ENCODE data around the gene CAPN10. TPM values are rescaled to one million over a fixed set of nuclear protein-coding genes. Genes with fewer than 3 reads are reported as not detected.

CAPN10 gene
- total RNA-seq, 1 experiment from 2014 or later: 47.4 TPM

- no peaks in the 10 kb centered on the region for H3K27me3 ChIP-seq (ENCODE audit: insufficient read depth, low read length)
- DNase-seq: no peak
- H3K4me2 ChIP-seq (ENCODE audit: insufficient read depth, insufficient read length, low read length): no peak overlapping the region
- Mint-ChIP-seq H3K27me3 (ENCODE audit: low read depth) (no peaks in the 10 kb centered on the region), H3K36me3 (ENCODE audit: insufficient read depth in 1 of 3, low read depth in 3 of 3) (no peaks in the 10 kb centered on the region), H3K4me1 (peaks cover 7 to 8% of the 10 kb centered on the region in 2 experiments), H3K4me3 (no peak overlapping the region), H3K9me3 (no peaks in the 10 kb centered on the region), H3K27ac (no peak overlapping the region)
- no peak overlapping the region for H3T11ph ChIP-seq (ENCODE audit: low read length)
- no peak for TF ChIP-seq CTCF (conservative IDR thresholded peaks at IDR 0.05)
- H2BK120ac ChIP-seq (ENCODE audit: low read depth, low read length, poor library complexity, severe bottlenecking): no peak overlapping the region
- WGBS (ENCODE audit: extremely low coverage, insufficient read length, low lambda C conversion rate): no CpG with 5 or more reads among the region's 23 CpGs
- no peak overlapping the region for H2BK5ac ChIP-seq (ENCODE audit: insufficient read length, low read length)
- H2BK20ac ChIP-seq (ENCODE audit: low read depth, low read length, poor library complexity, severe bottlenecking): no peak overlapping the region
- H3K27ac ChIP-seq (ENCODE audit: insufficient read length, low read depth, low read length): no peak overlapping the region
- no peak overlapping the region for H4K8ac ChIP-seq (replicated peaks; ENCODE audit: insufficient read length, low read depth, low read length)
- no peak overlapping the region for H3K23ac ChIP-seq (ENCODE audit: insufficient read length, low read depth, low read length)
- H4K20me1 ChIP-seq (ENCODE audit: control insufficient read depth, insufficient read depth, insufficient read length): no peaks in the 10 kb centered on the region
- H3K18ac ChIP-seq (ENCODE audit: insufficient read length, low read depth, low read length): no peak overlapping the region
- no peak overlapping the region for H2AFZ ChIP-seq (ENCODE audit: low read length)
- no peak overlapping the region for H3K9ac ChIP-seq (ENCODE audit: extremely low read depth, insufficient read length, low read length)
- H3K4ac ChIP-seq (ENCODE audit: low read depth, low read length): no peak overlapping the region
- H3K23me2 ChIP-seq (ENCODE audit: insufficient read length, low read depth, low read length, poor library complexity, severe bottlenecking): no peaks in the 10 kb centered on the region
- H3K14ac ChIP-seq (ENCODE audit: insufficient read depth, low read length): no peak overlapping the region
- no peaks in the 10 kb centered on the region for H3K4me1 ChIP-seq (ENCODE audit: insufficient read depth, low read length)
- no peak overlapping the region for H2BK15ac ChIP-seq (ENCODE audit: low read depth, low read length)
- H3K9me3 ChIP-seq (ENCODE audit: control insufficient read depth, low read depth, low read length): no peaks in the 10 kb centered on the region
- H3K79me2 ChIP-seq (ENCODE audit: insufficient read depth, low read length): no peaks in the 10 kb centered on the region
- no peak overlapping the region for H4K5ac ChIP-seq (ENCODE audit: insufficient read length, low read depth, low read length)
- H4K91ac ChIP-seq (ENCODE audit: insufficient read length, low read depth, low read length): no peak overlapping the region
- H3K79me1 ChIP-seq (ENCODE audit: insufficient read depth, low read depth, low read length, poor library complexity, severe bottlenecking): no peaks in the 10 kb centered on the region
- no peak overlapping the region for H3K56ac ChIP-seq (ENCODE audit: insufficient read length, low read depth, low read length)
- H2BK12ac ChIP-seq (ENCODE audit: insufficient read length, low read depth, low read length): no peak overlapping the region
- no peak overlapping the region for H2AK5ac ChIP-seq (ENCODE audit: insufficient read length, low read length)
These were observed 11.2 kb upstream of the CAPN10 start for GRCh38 chr2:240575101-240575965.
